GM12878 (cell line): ENCODE results near the gene THRAP3. TPM values are rescaled to one million over a fixed set of nuclear protein-coding genes. Genes with fewer than 3 reads are reported as not detected.

Experiments
- ATAC-seq: fragments of 200-7000 bp; cut with Tn5 transposase; 3 replicates; pipeline ENCODE4 v1.9.1; 2020; ENCODE audit warnings: mild to moderate bottlenecking, moderate library complexity
- BruUV-seq: library from RNA; stranded (reverse); fragments of 400-500 nt; replicated peaks from 2 replicates; lab custom pipeline; 2021; lab: Mats Ljungman, UMichigan
- CTCF ChIA-PET: fragments of 300-600 bp; sonication (Branson Sonifier 250); formaldehyde crosslinking; extraction: SDS; loops from one replicate; lab custom pipeline; 2021; ENCODE audit warnings: inconsistent platforms; lab: Yijun Ruan, JAX
- POLR2A ChIA-PET: fragments of 350-600 bp; formaldehyde crosslinking; extraction: SDS; loops from one replicate; lab custom pipeline; 2021; ENCODE audit warnings: inconsistent platforms; lab: Charles Lee
- RAD21 ChIA-PET: fragments of 300-600 bp; sonication (Branson Sonifier 250); formaldehyde crosslinking; loops from one replicate; lab custom pipeline; 2023; ENCODE audit warnings: antibody characterized with exemption; ENCODE audit not compliant: unreplicated experiment; lab: Charles Lee
- SMC1A ChIA-PET: fragments of 300-600 bp; sonication (Branson Sonifier 250); formaldehyde crosslinking; loops from one replicate; lab custom pipeline; 2023; ENCODE audit not compliant: unreplicated experiment, uncharacterized antibody; lab: Charles Lee
- DNase-seq: peaks from one replicate; pipeline ENCODE4 v3.0.0-alpha.2; 2011; ENCODE audit warnings: low read depth, low spot score
- FAIRE-seq: peaks from 3 replicates; lab custom pipeline; 2011; peaks lifted over from hg19 to GRCh38; lab: Jason Lieb, UNC
- H2AFZ ChIP-seq: 2 replicates; pipeline ENCODE4 v1.6.0; 2011; ENCODE audit warnings: low read depth, low read length, control low read depth; ENCODE audit not compliant: control insufficient read depth
- H3K27ac ChIP-seq: 2 replicates; pipeline ENCODE4 v1.5.1; 2011; ENCODE audit warnings: control low read depth; ENCODE audit not compliant: control insufficient read depth, insufficient read depth
- H3K27me3 ChIP-seq, 2 experiments: replicated peaks in 1 of 2; 2 replicates each; pipeline versions ENCODE4 v1.6.0 to v1.6.1; 2011; ENCODE audit warnings: low read length in 1 of 2; ENCODE audit not compliant: control insufficient read depth in 2 of 2, insufficient read depth in 2 of 2
- H3K36me3 ChIP-seq, 2 experiments: 2 replicates each; pipeline ENCODE4 v1.5.1; 2011; ENCODE audit warnings: low read length in 1 of 2; ENCODE audit not compliant: control insufficient read depth in 2 of 2, insufficient read depth in 2 of 2
- H3K4me1 ChIP-seq: 2 replicates; pipeline ENCODE4 v1.6.1; 2011; ENCODE audit warnings: mild to moderate bottlenecking, low read length, moderate library complexity, mixed read lengths; ENCODE audit not compliant: control insufficient read depth, insufficient read depth
- H3K4me2 ChIP-seq: 2 replicates; pipeline ENCODE4 v1.6.0; 2011; ENCODE audit warnings: control low read depth; ENCODE audit not compliant: control insufficient read depth, insufficient read depth
- H3K4me3 ChIP-seq: fragments of 200-600 bp; sonication (generic); 2 replicates; pipeline ENCODE4 v1.5.1; 2016
- H3K79me2 ChIP-seq: 2 replicates; pipeline ENCODE4 v1.6.0; 2011; ENCODE audit warnings: low read length; ENCODE audit not compliant: control insufficient read depth, insufficient read depth
- H3K9ac ChIP-seq: 2 replicates; pipeline ENCODE4 v1.8.0; 2011; ENCODE audit warnings: low read length, control low read depth, mixed read lengths; ENCODE audit not compliant: control insufficient read depth, insufficient read depth
- H3K9me3 ChIP-seq: replicated peaks from 3 replicates; pipeline ENCODE4 v1.5.1; 2011; ENCODE audit warnings: mild to moderate bottlenecking, low read length; ENCODE audit not compliant: control insufficient read depth, insufficient read depth
- H4K20me1 ChIP-seq: 2 replicates; pipeline ENCODE4 v1.6.0; 2011; ENCODE audit not compliant: control insufficient read depth, insufficient read depth
- ASH2L ChIP-seq: fragments of 300-600, 200-600 bp; sonication (generic); IDR thresholded peaks from 2 replicates; pipeline ENCODE4 v1.6.1; 2017; ENCODE audit warnings: low read depth, mild to moderate bottlenecking, borderline replicate concordance
- BACH1 ChIP-seq: fragments of 450-650 bp; IDR thresholded peaks from 2 replicates; pipeline ENCODE4 v1.6.1; 2017; ENCODE audit warnings: mild to moderate bottlenecking, borderline replicate concordance
- CHD4 ChIP-seq: fragments of 200-600 bp; sonication (generic); IDR thresholded peaks from 2 replicates; pipeline ENCODE4 v1.6.1; 2016; ENCODE audit warnings: mild to moderate bottlenecking
- HDGF ChIP-seq: fragments of 450-650 bp; IDR thresholded peaks from 2 replicates; pipeline ENCODE4 v1.6.1; 2016; ENCODE audit warnings: antibody characterized with exemption
- POU2F2 ChIP-seq: IDR thresholded peaks from 3 replicates; pipeline ENCODE4 v1.6.1; 2011; ENCODE audit warnings: low read depth, mild to moderate bottlenecking, low read length, borderline replicate concordance
- SP1 ChIP-seq: IDR thresholded peaks from one replicate; pipeline ENCODE4 v1.6.1; 2011; ENCODE audit warnings: low read depth, low read length
- whole genome bisulfite sequencing: methylation state at CpG from one replicate; pipeline ENCODE4 v1.1.6; 2016; ENCODE audit warnings: low lambda C conversion rate; ENCODE audit not compliant: insufficient replicate concordance, insufficient coverage; ENCODE audit errors: missing lambda C conversion rate; 5-methylcytosine and 5-hydroxymethylcytosine counted together
- in situ Hi-C: fragments of 300-500 bp; cut with MboI; formaldehyde crosslinking; loops from 9 replicates; pipeline ENCODE4 v1.14.3; 2018; ENCODE audit warnings: mixed read lengths
- intact Hi-C: fragments of 100-400 bp; cut with micrococcal nuclease; formaldehyde crosslinking; loops from one replicate; pipeline ENCODE4 v1.14.2; 2022; ENCODE audit not compliant: unreplicated experiment
- polyA plus RNA-seq, 11 experiments: library from polyadenylated mRNA; depleted of rRNA in 4 of 11; unstranded in 6 of 11; stranded (reverse) in 5 of 11; fragments of >200 nt; fragmentation: Nextera tagmentation in 4 of 11; fragmentation: Illumina TruSeq in 1 of 11; extraction: Ambion mirVana in 4 of 11; extraction: Trizol in 1 of 11; gene quantifications; 1 replicate in 1 of 11; 2 replicates in 10 of 11; pipeline versions ENCODE4 v1.2.1 to v1.2.3, GENCODE V29; 2011 to 2016; ENCODE audit warnings: inconsistent platforms in 2 of 11, missing spikeins in 2 of 11, low read depth in 1 of 11
- total RNA-seq, 4 experiments: library from RNA; depleted of rRNA in 3 of 4; stranded (reverse); fragments of >200 nt in 3 of 4; fragmentation: Illumina TruSeq in 1 of 4; extraction: Trizol in 1 of 4; gene quantifications; 2 replicates each; pipeline versions ENCODE4 v1.2.1 to v1.2.3, GENCODE V29; 2013 to 2021

Gene THRAP3
- total and polyA plus RNA-seq, 10 of the 15 experiments (the other 5 are each of a cell fraction or from before 2014, with no cell fraction given) = 76.3 to 173 (median 136) TPM

- Histone ChIP-seq H3K4me3 (no peak overlapping the region), H3K9ac (no peak overlapping the region), H3K4me1 (peaks cover 37% of the 10 kb centered on the region), H3K4me2 (no peak overlapping the region), H3K9me3 (no peaks in the 10 kb centered on the region), H3K27ac (no peak overlapping the region), H3K79me2 (no peaks in the 10 kb centered on the region; the same call in 1 of the 2 replicates), H4K20me1 (no peaks in the 10 kb centered on the region), H2AFZ (no peak overlapping the region), H3K27me3 (no peaks in the 10 kb centered on the region), H3K36me3 (peaks cover 13 to 21% of the 10 kb centered on the region in 2 experiments)
- in situ Hi-C loops = no loop called here
- no TSS peak for BruUV-seq
- TF ChIP-seq HDGF (no peak), BACH1 (no peak), POU2F2 (no peak), CHD4 (no peak), SP1 (no peak), ASH2L (no peak)
- SMC1A ChIA-PET = interaction anchor here (2.0 kb wide), 1 partner anchor 15 kb away, joined by 5 read pairs; no protein-coding TSS in a partner anchor
- POLR2A ChIA-PET = interaction anchor here (0.6 kb wide), 1 partner anchor 19 kb away, joined by 4 read pairs; no protein-coding TSS in a partner anchor
- no peak for DNase-seq
- intact Hi-C loops = no loop called here
- WGBS = 87% methylated on average over 15 of the region's 15 CpGs
- FAIRE-seq = no peak
- no peak for ATAC-seq
- CTCF ChIA-PET = interaction anchor here (0.6 to 13.5 kb wide), 4 partner anchors 10 to 67 kb away, joined by 3 to 157 read pairs (median 4); no protein-coding TSS in a partner anchor
- RAD21 ChIA-PET = interaction anchor here (0.9 kb wide), 1 partner anchor 11 kb away, joined by 3 read pairs; no protein-coding TSS in a partner anchor
Observed at GRCh38 chr1:36352910-36353878, 129.0 kb downstream of the THRAP3 start.
